Upper lobe of left lung (tissue), 6 donors: Measurements from ENCODE around the gene DDX10. TPM values are rescaled to one million over a fixed set of nuclear protein-coding genes. Genes with fewer than 3 reads are reported as not detected.

Source experiments
- ATAC-seq, 2 donors: fragments of 200-7000 bp; cut with Tn5 transposase; one replicate each; pipeline ENCODE4 v1.9.1; 2022; ENCODE audit warnings: mild to moderate bottlenecking in 2 of 2, moderate library complexity in 2 of 2; ENCODE audit not compliant: low FRiP score in 2 of 2
- DNase-seq, 2 donors: peaks; one replicate each; pipeline ENCODE4 v3.0.0-alpha.2; 2019 to 2020
- H3K27ac ChIP-seq, 4 donors: fragments of 200-600 bp; sonication (generic); one replicate each; pipeline ENCODE4 v1.5.1; 2016 to 2019
- H3K27me3 ChIP-seq, 4 donors: fragments of 200-600 bp; sonication (generic); one replicate each; pipeline ENCODE4 v1.5.1; 2017 to 2019
- H3K36me3 ChIP-seq, 4 donors: fragments of 200-600 bp; sonication (generic); one replicate each; pipeline ENCODE4 v1.5.1; 2016 to 2019
- H3K4me1 ChIP-seq, 4 donors: fragments of 200-600 bp; sonication (generic); one replicate each; pipeline ENCODE4 v1.5.1; 2018 to 2019
- H3K4me3 ChIP-seq, 4 donors: fragments of 200-600 bp; sonication (generic); one replicate each; pipeline ENCODE4 v1.5.1; 2017 to 2019; ENCODE audit warnings: mild to moderate bottlenecking in 2 of 4, moderate library complexity in 1 of 4
- H3K9me3 ChIP-seq, 4 donors: fragments of 200-600 bp; sonication (generic); one replicate each; pipeline ENCODE4 v1.5.1; 2018 to 2019
- CTCF ChIP-seq, 6 experiments: fragments of 450-650 bp in 4 of 6; fragments of 200-600 bp in 2 of 6; sonication (generic) in 2 of 6; IDR thresholded peaks; one replicate each; pipeline ENCODE4 v1.5.1; 2016 to 2019; ENCODE audit warnings: antibody characterized with exemption in 6 of 6
- EP300 ChIP-seq, 4 donors: sonication (generic); formaldehyde crosslinking; IDR thresholded peaks; one replicate each; pipeline ENCODE4 v1.5.1; 2017; ENCODE audit warnings: antibody characterized with exemption in 4 of 4, control low read depth in 2 of 4
- POLR2A ChIP-seq, 4 donors: fragments of 450-650 bp; IDR thresholded peaks; one replicate each; pipeline ENCODE4 v1.5.1; 2016 to 2017; ENCODE audit warnings: antibody characterized with exemption in 4 of 4, mild to moderate bottlenecking in 2 of 4
- POLR2AphosphoS5 ChIP-seq, 2 donors: sonication (generic); formaldehyde crosslinking; IDR thresholded peaks; one replicate each; pipeline ENCODE4 v1.5.1; 2017; ENCODE audit warnings: antibody characterized with exemption in 2 of 2
- WGBS, 2 donors: methylation state at CpG; one replicate each; pipeline ENCODE4 v1.1.5; 2017 to 2018; 5-methylcytosine and 5-hydroxymethylcytosine counted together
- total RNA-seq, 6 donors: library from RNA; depleted of rRNA in 4 of 6; stranded (reverse); fragments of >200 nt in 4 of 6; gene quantifications; one replicate each; pipeline versions ENCODE4 v1.1.0 to v1.2.1, GENCODE V29; 2016 to 2021
- donor health status: DM: no; HTN: no; CAD: no; lungs with moderate emphysema.
- donor health status: DM: no; HTN: yes; CAD: no; lungs with severe emphysema.

The DDX10 gene
- total RNA-seq, 6 donors from 2014 or later, result 9.0 to 25.2 (median 17.4) TPM

GRCh38 chr11:108873941-108874340 is 209.1 kb downstream of the DDX10 start:
- H3K4me3 ChIP-seq, result no peak overlapping the region
- TF ChIP-seq EP300 (IDR thresholded peaks at IDR 0.05) (no peak), POLR2A (IDR thresholded peaks at IDR 0.05) (no peak), CTCF (IDR thresholded peaks at IDR 0.05) (no peak), POLR2AphosphoS5 (IDR thresholded peaks at IDR 0.05) (no peak)
- ATAC-seq (no peak), DNase-seq (no peak)
- no peak overlapping the region for H3K27ac ChIP-seq
- no peaks in the 10 kb centered on the region for H3K9me3 ChIP-seq
- no peaks in the 10 kb centered on the region for H3K27me3 ChIP-seq
- H3K36me3 ChIP-seq, result no peaks in the 10 kb centered on the region
- WGBS, 2 donors, result 94 to 96% methylated on average over 4 of the region's 4 CpGs
- H3K4me1 ChIP-seq, result no peaks in the 10 kb centered on the region

- no peak for TF ChIP-seq POLR2AphosphoS5 (IDR thresholded peaks at IDR 0.05)
- TF ChIP-seq POLR2A (IDR thresholded peaks at IDR 0.05), result no peak
- no peak for TF ChIP-seq EP300 (IDR thresholded peaks at IDR 0.05)
- no peak for TF ChIP-seq CTCF (IDR thresholded peaks at IDR 0.05)
- 95 to 97% methylated on average over 2 of the region's 2 CpGs for WGBS, 2 donors
These were observed 210.3 kb downstream of the DDX10 start for GRCh38 chr11:108875134-108875533.

GRCh38 chr11:108877178-108877577 is 212.3 kb downstream of the DDX10 start:
- no peak for DNase-seq
- no peak overlapping the region for H3K27ac ChIP-seq
- TF ChIP-seq POLR2AphosphoS5 (IDR thresholded peaks at IDR 0.05) (no peak), CTCF (IDR thresholded peaks at IDR 0.05) (no peak), EP300 (IDR thresholded peaks at IDR 0.05) (no peak), POLR2A (IDR thresholded peaks at IDR 0.05) (no peak)
- H3K9me3 ChIP-seq, result no peaks in the 10 kb centered on the region
- no peaks in the 10 kb centered on the region for H3K36me3 ChIP-seq
- no peak overlapping the region for H3K4me3 ChIP-seq
- WGBS, 2 donors, result 75 to 95% methylated on average over 2 of the region's 2 CpGs
- H3K4me1 ChIP-seq, result no peaks in the 10 kb centered on the region
- ATAC-seq, result no peak
- H3K27me3 ChIP-seq, result no peaks in the 10 kb centered on the region

More at GRCh38 chr11:108875134-108875533, 210.3 kb downstream of the DDX10 start:
- no peaks in the 10 kb centered on the region for H3K27me3 ChIP-seq
- DNase-seq (no peak), ATAC-seq (no peak)
- no peak overlapping the region for H3K4me3 ChIP-seq
- H3K27ac ChIP-seq, result no peak overlapping the region
- no peaks in the 10 kb centered on the region for H3K9me3 ChIP-seq
- H3K36me3 ChIP-seq, result no peaks in the 10 kb centered on the region
- no peaks in the 10 kb centered on the region for H3K4me1 ChIP-seq

- no peaks in the 10 kb centered on the region for H3K36me3 ChIP-seq
- H3K27me3 ChIP-seq, result no peaks in the 10 kb centered on the region
- TF ChIP-seq EP300 (IDR thresholded peaks at IDR 0.05) (no peak), CTCF (IDR thresholded peaks at IDR 0.05) (no peak), POLR2A (IDR thresholded peaks at IDR 0.05) (no peak), POLR2AphosphoS5 (IDR thresholded peaks at IDR 0.05) (no peak)
- no peak overlapping the region for H3K27ac ChIP-seq
- H3K4me1 ChIP-seq, result no peaks in the 10 kb centered on the region
- no peaks in the 10 kb centered on the region for H3K9me3 ChIP-seq
- 49% methylated on average over 5 of the region's 5 CpGs for WGBS, 2 donors
- DNase-seq (no peak), ATAC-seq (no peak)
- H3K4me3 ChIP-seq, result no peak overlapping the region
These were observed 215.6 kb downstream of the DDX10 start for GRCh38 chr11:108880510-108880909.

GRCh38 chr11:108881131-108881530 is 216.3 kb downstream of the DDX10 start:
- TF ChIP-seq CTCF (IDR thresholded peaks at IDR 0.05) (no peak), EP300 (IDR thresholded peaks at IDR 0.05) (no peak), POLR2AphosphoS5 (IDR thresholded peaks at IDR 0.05) (no peak), POLR2A (IDR thresholded peaks at IDR 0.05) (no peak)
- no peak for ATAC-seq
- DNase-seq, result no peak

More at GRCh38 chr11:108881131-108881530, 216.3 kb downstream of the DDX10 start:
- no peaks in the 10 kb centered on the region for H3K9me3 ChIP-seq
- H3K4me1 ChIP-seq, result no peaks in the 10 kb centered on the region
- H3K27ac ChIP-seq, result no peak overlapping the region
- H3K36me3 ChIP-seq, result no peaks in the 10 kb centered on the region
- H3K4me3 ChIP-seq, result no peak overlapping the region
- H3K27me3 ChIP-seq, result no peaks in the 10 kb centered on the region
